H9 (cell line): Measurements from ENCODE around the gene PAK1. TPM values are rescaled to one million over a fixed set of nuclear protein-coding genes. Genes with fewer than 3 reads are reported as not detected.

Source experiments
- DNase-seq: peaks from one replicate; pipeline ENCODE4 v3.0.0-alpha.2; 2017
- H2AFZ ChIP-seq: one replicate; pipeline ENCODE4 v1.6.1; 2013; ENCODE audit warnings: mild to moderate bottlenecking, low read length, control low read depth, moderate library complexity
- H2AK5ac ChIP-seq: 2 replicates; pipeline ENCODE4 v1.6.1; 2013; ENCODE audit warnings: low read length, control low read depth, mixed read lengths; ENCODE audit not compliant: insufficient read length
- H2BK120ac ChIP-seq: one replicate; pipeline ENCODE4 v1.6.1; 2013; ENCODE audit warnings: low read depth, mild to moderate bottlenecking, low read length, control low read depth, inconsistent platforms; ENCODE audit not compliant: poor library complexity, severe bottlenecking
- H2BK12ac ChIP-seq: 2 replicates; pipeline ENCODE4 v1.6.1; 2013; ENCODE audit warnings: low read length, control low read depth, mixed read lengths, low read depth; ENCODE audit not compliant: insufficient read length
- H2BK15ac ChIP-seq: 2 replicates; pipeline ENCODE4 v1.6.1; 2013; ENCODE audit warnings: low read depth, low read length, control low read depth
- H2BK20ac ChIP-seq: one replicate; pipeline ENCODE4 v1.6.1; 2013; ENCODE audit warnings: low read depth, mild to moderate bottlenecking, low read length, control low read depth, inconsistent platforms; ENCODE audit not compliant: poor library complexity, severe bottlenecking
- H2BK5ac ChIP-seq: 2 replicates; pipeline ENCODE4 v1.6.1; 2013; ENCODE audit warnings: low read length, control low read depth, mixed read lengths; ENCODE audit not compliant: insufficient read length
- H3K14ac ChIP-seq: 2 replicates; pipeline ENCODE4 v1.6.1; 2013; ENCODE audit warnings: low read length, control low read depth; ENCODE audit not compliant: insufficient read depth
- H3K18ac ChIP-seq: 2 replicates; pipeline ENCODE4 v1.6.1; 2013; ENCODE audit warnings: low read depth, mild to moderate bottlenecking, mixed read lengths, low read length, control low read depth; ENCODE audit not compliant: insufficient read length
- H3K23ac ChIP-seq: 2 replicates; pipeline ENCODE4 v1.6.1; 2013; ENCODE audit warnings: low read length, control low read depth, mixed read lengths, low read depth; ENCODE audit not compliant: insufficient read length
- H3K23me2 ChIP-seq: 2 replicates; pipeline ENCODE4 v1.6.1; 2013; ENCODE audit warnings: low read depth, mild to moderate bottlenecking, mixed read lengths, low read length, control low read depth; ENCODE audit not compliant: insufficient read length, poor library complexity, severe bottlenecking
- H3K27ac ChIP-seq: 2 replicates; pipeline ENCODE4 v1.5.1; 2013; ENCODE audit warnings: low read length, control low read depth, mixed read lengths, low read depth; ENCODE audit not compliant: insufficient read length
- H3K27me3 ChIP-seq: 2 replicates; pipeline ENCODE4 v1.6.1; 2013; ENCODE audit warnings: low read length, control low read depth, inconsistent platforms; ENCODE audit not compliant: insufficient read depth
- H3K4ac ChIP-seq: 2 replicates; pipeline ENCODE4 v1.6.1; 2013; ENCODE audit warnings: low read depth, mild to moderate bottlenecking, control low read depth, inconsistent platforms, low read length, moderate library complexity
- H3K4me1 ChIP-seq: 2 replicates; pipeline ENCODE4 v1.6.1; 2013; ENCODE audit warnings: low read length, control low read depth, inconsistent platforms; ENCODE audit not compliant: insufficient read depth
- H3K4me2 ChIP-seq: 2 replicates; pipeline ENCODE4 v1.6.1; 2013; ENCODE audit warnings: low read length, control low read depth, mixed read lengths; ENCODE audit not compliant: insufficient read length, insufficient read depth
- H3K56ac ChIP-seq: 2 replicates; pipeline ENCODE4 v1.6.1; 2013; ENCODE audit warnings: low read depth, mild to moderate bottlenecking, mixed read lengths, low read length, control low read depth; ENCODE audit not compliant: insufficient read length
- H3K79me1 ChIP-seq: 2 replicates; pipeline ENCODE4 v1.6.1; 2013; ENCODE audit warnings: low read depth, mild to moderate bottlenecking, moderate library complexity, low read length, control low read depth, inconsistent platforms; ENCODE audit not compliant: insufficient read depth, poor library complexity, severe bottlenecking
- H3K79me2 ChIP-seq: 2 replicates; pipeline ENCODE4 v1.6.1; 2013; ENCODE audit warnings: low read length, control low read depth, inconsistent platforms; ENCODE audit not compliant: insufficient read depth
- H3K9ac ChIP-seq: 2 replicates; pipeline ENCODE4 v1.6.1; 2013; ENCODE audit warnings: low read length, control low read depth, mixed read lengths; ENCODE audit not compliant: insufficient read length; ENCODE audit errors: extremely low read depth
- H3K9me3 ChIP-seq: one replicate; pipeline ENCODE4 v1.6.1; 2013; ENCODE audit warnings: low read depth, low read length, inconsistent platforms; ENCODE audit not compliant: control insufficient read depth
- H3T11ph ChIP-seq: one replicate; pipeline ENCODE4 v1.6.1; 2013; ENCODE audit warnings: mild to moderate bottlenecking, low read length, control low read depth, inconsistent platforms
- H4K20me1 ChIP-seq: one replicate; pipeline ENCODE4 v1.6.1; 2013; ENCODE audit not compliant: control insufficient read depth, insufficient read length, insufficient read depth
- H4K5ac ChIP-seq: 2 replicates; pipeline ENCODE4 v1.6.1; 2013; ENCODE audit warnings: low read depth, mild to moderate bottlenecking, mixed read lengths, low read length, control low read depth; ENCODE audit not compliant: insufficient read length
- H4K8ac ChIP-seq: replicated peaks from 2 replicates; pipeline ENCODE4 v1.6.1; 2013; ENCODE audit warnings: low read length, control low read depth, mixed read lengths, low read depth; ENCODE audit not compliant: insufficient read length
- H4K91ac ChIP-seq: 2 replicates; pipeline ENCODE4 v1.6.1; 2013; ENCODE audit warnings: low read depth, mild to moderate bottlenecking, moderate library complexity, mixed read lengths, low read length, control low read depth; ENCODE audit not compliant: insufficient read length
- H3K27ac Mint-ChIP-seq, 3 experiments: 2 replicates in 2 of 3; 3 replicates in 1 of 3; pipeline ENCODE4 v1.8.0; 2020 to 2021; ENCODE audit warnings: mixed read lengths in 3 of 3, mild to moderate bottlenecking in 1 of 3, moderate library complexity in 1 of 3
- H3K27me3 Mint-ChIP-seq: 2 replicates; pipeline ENCODE4 v1.8.0; 2021; ENCODE audit warnings: low read depth, mild to moderate bottlenecking, moderate library complexity, mixed read lengths
- H3K36me3 Mint-ChIP-seq, 3 experiments: 2 replicates in 2 of 3; 3 replicates in 1 of 3; pipeline ENCODE4 v1.8.0; 2020 to 2021; ENCODE audit warnings: low read depth in 3 of 3, mixed read lengths in 3 of 3; ENCODE audit not compliant: insufficient read depth in 1 of 3
- H3K4me1 Mint-ChIP-seq, 2 experiments: 2 replicates each; pipeline ENCODE4 v1.8.0; 2020; ENCODE audit warnings: mixed read lengths in 2 of 2
- H3K4me3 Mint-ChIP-seq, 2 experiments: 2 replicates in 1 of 2; 3 replicates in 1 of 2; pipeline ENCODE4 v1.8.0; 2020 to 2021; ENCODE audit warnings: mild to moderate bottlenecking in 2 of 2, mixed read lengths in 2 of 2, moderate library complexity in 1 of 2
- H3K9me3 Mint-ChIP-seq, 2 experiments: 2 replicates in 1 of 2; 3 replicates in 1 of 2; pipeline ENCODE4 v1.8.0; 2020; ENCODE audit warnings: mild to moderate bottlenecking in 2 of 2, mixed read lengths in 2 of 2, moderate library complexity in 1 of 2
- CTCF ChIP-seq: fragments of 200-600 bp; sonication (generic); conservative IDR thresholded peaks from 3 replicates; pipeline ENCODE4 v1.8.0; 2021; ENCODE audit warnings: antibody characterized with exemption, mild to moderate bottlenecking
- WGBS: extraction: QIAGEN DNeasy Blood & Tissue Kit; methylation state at CpG from one replicate; pipeline ENCODE4 v1.1.7; 2013; ENCODE audit warnings: missing lambda C conversion rate, low lambda C conversion rate, mixed read lengths; ENCODE audit not compliant: insufficient read length; ENCODE audit errors: extremely low coverage; 5-methylcytosine and 5-hydroxymethylcytosine counted together
- total RNA-seq: library from RNA; stranded (reverse); gene quantifications from 2 replicates; pipeline ENCODE4 v1.2.1, GENCODE V29; 2021

Gene PAK1
- total RNA-seq, 1 experiment from 2014 or later, result 122 TPM

- no peak overlapping the region for H3K9ac ChIP-seq
These were observed 41.6 kb upstream of the PAK1 start for GRCh38 chr11:77515483-77515882.

More at GRCh38 chr11:77515483-77515882, 41.6 kb upstream of the PAK1 start:
- no peak overlapping the region for H3K4ac ChIP-seq
- no peak overlapping the region for H2AK5ac ChIP-seq
- no peaks in the 10 kb centered on the region for H3K23me2 ChIP-seq
- H2BK15ac ChIP-seq, result no peak overlapping the region
- no peak overlapping the region for H2AFZ ChIP-seq
- H3T11ph ChIP-seq, result no peak overlapping the region
- H3K18ac ChIP-seq, result no peak overlapping the region
- H3K79me1 ChIP-seq, result no peaks in the 10 kb centered on the region
- H3K79me2 ChIP-seq, result no peaks in the 10 kb centered on the region
- H3K27me3 Mint-ChIP-seq, result no peaks in the 10 kb centered on the region
- no peak overlapping the region for H2BK120ac ChIP-seq
- no peaks in the 10 kb centered on the region for H3K27me3 ChIP-seq
- no peak overlapping the region for H2BK20ac ChIP-seq
- peaks cover 6% of the 10 kb centered on the region; the same call in 1 of the 2 replicates for H3K4me1 ChIP-seq
- H4K5ac ChIP-seq, result no peak overlapping the region
- H4K20me1 ChIP-seq, result no peaks in the 10 kb centered on the region
- no CpG with 5 or more reads among the region's 3 CpGs for WGBS
- H3K27ac Mint-ChIP-seq, result peak overlapping the region in 1 of 3 experiments; percentile 18; a peak in 2 of 7 replicates
- peaks cover 14 to 16% of the 10 kb centered on the region in 2 experiments for H3K4me1 Mint-ChIP-seq
- no peak overlapping the region for H3K56ac ChIP-seq
- no peak overlapping the region for H3K23ac ChIP-seq
- no peak overlapping the region for H3K27ac ChIP-seq
- H4K91ac ChIP-seq, result no peak overlapping the region
- no peak for TF ChIP-seq CTCF
- H3K4me2 ChIP-seq, result no peak overlapping the region
- H3K36me3 Mint-ChIP-seq, result peaks cover 3 to 13% (median 5%) of the 10 kb centered on the region in 3 experiments
- DNase-seq, result no peak
- H3K9me3 Mint-ChIP-seq, result peaks cover 11 to 12% of the 10 kb centered on the region in 2 experiments
- no peak overlapping the region for H4K8ac ChIP-seq
- no peak overlapping the region for H2BK5ac ChIP-seq
- no peak overlapping the region for H3K14ac ChIP-seq
- no peak overlapping the region for H2BK12ac ChIP-seq
- no peak overlapping the region for H3K4me3 Mint-ChIP-seq
- H3K9me3 ChIP-seq, result no peaks in the 10 kb centered on the region
